DMS 273 treated with DMSO at 0.1 percent for 48 hours (cell line): ENCODE data around the gene RACK1.

Source experiments
- DNase-seq: peaks from one replicate; lab custom pipeline; 2025; lab: John Stamatoyannopoulos, UW

RACK1 gene

DNA sequence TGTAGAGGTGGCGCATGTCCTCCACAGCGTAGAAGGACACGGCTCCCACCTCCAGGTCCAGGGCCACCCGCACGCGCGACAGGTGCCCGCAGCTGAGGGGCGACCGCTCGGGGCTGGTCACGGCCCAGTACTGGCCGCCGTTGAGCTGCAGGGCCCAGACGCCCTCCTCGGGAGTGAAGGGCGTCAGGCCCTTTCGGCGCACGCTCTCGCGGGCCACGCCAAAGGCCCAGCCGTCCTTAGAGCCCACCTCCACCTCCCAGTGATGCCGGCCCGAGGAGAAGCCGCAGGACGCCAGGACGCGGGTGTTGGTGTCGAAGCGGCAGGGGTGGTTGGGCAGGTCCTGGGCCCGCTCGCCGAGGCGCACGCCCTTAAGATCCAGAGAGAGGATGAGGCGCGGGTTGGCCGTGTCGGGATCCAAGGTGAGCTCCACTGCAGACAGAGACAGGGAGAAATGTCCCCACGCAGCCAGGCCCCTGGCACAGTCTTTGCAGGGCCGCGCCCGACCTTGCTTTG lies 48.4 kb downstream of the RACK1 start:
- DNase-seq: no peak

DNA sequence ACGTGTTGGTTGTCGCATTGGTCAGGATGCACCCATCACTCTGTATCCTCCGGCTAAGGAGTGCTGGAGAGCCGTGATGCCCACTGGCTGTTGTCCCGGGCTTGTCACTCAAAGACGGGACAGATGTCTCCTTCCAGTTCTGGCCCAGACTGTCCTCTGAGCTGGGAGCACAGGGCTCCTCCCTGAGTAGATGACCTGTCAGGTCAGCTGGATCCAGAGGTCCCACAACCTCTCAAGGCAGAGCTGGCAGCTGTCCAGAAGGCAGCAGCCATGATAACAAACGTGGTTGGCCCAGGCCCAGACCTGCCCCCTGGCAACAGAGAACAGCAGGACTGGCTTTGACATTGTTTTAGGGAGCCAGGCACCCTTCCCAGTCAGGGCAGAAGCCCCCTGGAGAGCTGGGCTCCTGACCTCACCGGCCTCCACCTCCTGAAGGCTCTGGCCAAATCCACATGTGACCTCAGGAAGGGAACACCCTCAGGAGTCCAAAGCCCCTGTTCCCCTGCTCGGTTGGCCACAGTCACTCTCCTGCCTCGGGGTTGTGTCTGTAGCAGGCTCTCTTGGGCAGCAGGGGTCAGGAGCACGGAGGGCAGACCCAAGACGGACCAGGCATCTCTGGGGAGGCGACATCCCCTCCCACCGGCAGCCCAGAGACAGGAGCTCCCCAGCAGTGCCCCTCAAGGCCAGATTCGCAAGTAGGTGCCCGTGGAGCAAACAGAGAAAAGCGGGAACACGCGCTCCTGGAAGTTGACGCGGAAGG lies 49.0 kb downstream of the RACK1 start:
- DNase-seq: no peak

GRCh38 chr5:181193656-181194055 lies 50.0 kb downstream of the RACK1 start:
- no peak for DNase-seq

DNA sequence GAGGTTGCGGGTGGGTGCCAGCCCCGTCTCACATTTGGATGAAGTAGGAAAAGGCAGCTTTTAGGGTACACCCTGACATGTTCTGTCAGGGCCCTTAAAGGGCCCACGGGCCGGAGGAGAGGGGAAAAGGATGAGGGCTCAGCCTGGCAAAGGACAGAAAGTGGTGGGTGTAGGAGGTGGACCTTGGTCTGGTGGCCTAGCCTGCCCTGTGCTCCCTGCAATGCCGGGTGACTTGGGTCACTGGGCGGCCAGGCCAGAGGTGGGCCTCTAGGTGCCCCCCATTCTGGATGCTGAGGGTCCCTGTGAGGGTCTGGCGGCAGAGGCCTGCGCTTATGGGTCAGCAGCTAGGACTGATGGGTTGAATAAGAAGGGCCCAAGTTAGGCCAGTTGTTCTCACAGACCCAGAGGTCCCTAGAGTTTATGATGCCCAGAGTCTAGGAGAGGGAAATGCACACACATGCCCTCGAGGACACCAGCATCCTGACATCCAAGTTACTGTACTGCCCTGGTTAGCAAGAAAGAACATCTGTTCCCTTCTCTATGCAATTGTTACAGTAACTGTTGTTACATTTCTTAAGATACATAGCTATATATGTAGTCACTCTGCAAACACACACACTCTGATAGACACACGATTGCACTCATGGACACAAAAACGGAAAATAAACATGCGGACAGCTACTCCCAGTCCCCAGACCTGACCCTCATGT lies 51.2 kb downstream of the RACK1 start:
- no peak for DNase-seq

DNA sequence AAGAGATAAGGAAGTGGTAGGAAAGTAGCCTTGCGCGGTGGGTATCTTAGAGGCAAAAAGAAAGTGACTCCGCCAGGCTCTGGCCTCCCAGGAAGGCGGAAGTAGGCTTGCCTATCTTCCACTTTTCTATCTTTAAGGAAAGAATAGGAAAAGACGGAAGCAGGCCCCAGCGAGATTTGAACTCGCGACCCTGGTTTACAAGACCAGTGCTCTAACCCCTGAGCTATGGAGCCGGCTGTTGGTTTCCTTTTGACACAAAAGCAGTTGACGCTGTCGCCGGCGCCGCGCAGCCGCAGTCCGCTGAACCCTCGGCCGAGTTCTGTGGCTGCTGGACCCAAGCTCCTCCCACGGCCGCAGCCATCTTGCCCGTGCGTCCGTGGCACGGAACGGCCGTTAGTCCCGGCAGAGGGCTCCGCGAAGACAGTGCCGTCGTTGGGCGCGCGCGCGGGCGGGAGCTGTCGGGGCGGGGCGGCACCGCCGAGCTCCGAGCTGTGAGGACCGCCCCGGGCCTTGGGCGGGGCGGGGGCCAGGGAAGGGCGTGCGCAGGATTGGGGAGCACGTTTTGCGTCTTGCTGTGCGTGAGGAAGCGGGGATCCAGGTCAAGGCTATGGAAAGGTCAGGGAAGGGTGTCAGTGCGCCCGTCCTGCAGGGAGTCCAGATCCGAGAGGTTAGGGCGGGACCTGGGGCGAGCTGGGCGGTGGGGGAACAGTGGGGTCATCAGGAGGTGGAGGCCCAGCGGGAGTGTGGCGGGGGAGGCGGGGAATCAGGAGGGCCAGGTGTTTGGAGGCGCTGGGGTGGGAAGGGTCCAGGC lies 52.0 kb downstream of the RACK1 start:
- no peak for DNase-seq

GRCh38 chr5:181190711-181191525 lies 52.8 kb downstream of the RACK1 start:
- DNase-seq: no peak

GRCh38 chr5:181189962-181190710 lies 53.6 kb downstream of the RACK1 start:
- DNase-seq: no peak

DNA sequence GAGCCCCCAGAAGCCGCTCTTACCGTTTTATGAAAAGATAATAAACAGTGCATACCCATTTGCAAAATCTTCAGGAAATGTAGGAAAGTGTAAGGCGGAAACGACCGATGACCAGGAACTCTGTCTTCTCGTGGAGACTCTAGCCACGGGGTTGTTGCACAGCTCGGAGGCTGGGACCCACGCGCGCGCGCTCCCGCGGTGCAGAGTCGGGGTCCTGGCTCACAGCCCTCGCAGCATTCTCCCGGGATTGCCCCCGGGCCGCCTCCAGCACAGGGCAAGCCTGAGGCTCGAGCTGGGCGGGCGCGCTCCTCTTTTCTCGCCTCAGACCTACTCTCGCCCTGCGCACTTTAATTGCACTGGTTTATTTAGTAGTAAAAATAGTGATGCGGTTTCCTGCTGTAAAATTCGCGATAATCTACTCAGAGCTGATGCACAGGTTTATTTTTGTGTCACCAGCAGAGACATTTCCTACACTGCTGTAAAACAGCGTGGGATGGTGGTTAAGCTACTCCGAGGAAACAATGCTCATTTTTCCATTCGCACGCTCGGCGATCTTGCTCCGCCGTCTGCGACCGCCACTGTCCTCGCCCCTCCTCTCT lies 54.2 kb downstream of the RACK1 start:
- DNase-seq: no peak

GRCh38 chr5:181188700-181189362 lies 54.9 kb downstream of the RACK1 start:
- DNase-seq: no peak

GRCh38 chr5:181187500-181188213 lies 56.0 kb downstream of the RACK1 start:
- DNase-seq: no peak

GRCh38 chr5:181186986-181187499 lies 56.7 kb downstream of the RACK1 start:
- no peak for DNase-seq
